DND-41 (cell line): Measurements from ENCODE around the gene GNB5.

ENCODE experiments used
- ATAC-seq: fragments of 200-7000 bp; cut with Tn5 transposase; 3 replicates; pipeline ENCODE4 v1.9.1; 2021; ENCODE audit warnings: low read depth; ENCODE audit not compliant: insufficient read depth
- DNase-seq: peaks from one replicate; pipeline ENCODE4 v3.0.0-alpha.2; 2020
- H2AFZ ChIP-seq: 2 replicates; pipeline ENCODE4 v1.6.0; 2012; ENCODE audit warnings: low read depth, low read length
- H3K27ac ChIP-seq: 2 replicates; pipeline ENCODE4 v1.5.1; 2012; ENCODE audit warnings: low read length, inconsistent platforms
- H3K27me3 ChIP-seq: fragments of 200-600 bp; sonication (generic); 2 replicates; pipeline ENCODE4 v1.6.0; 2012; ENCODE audit warnings: low read length, mild to moderate bottlenecking, inconsistent platforms; ENCODE audit not compliant: insufficient read depth, poor library complexity
- H3K36me3 ChIP-seq: 2 replicates; pipeline ENCODE4 v1.5.1; 2012; ENCODE audit warnings: low read length, inconsistent platforms; ENCODE audit not compliant: insufficient read depth
- H3K4me1 ChIP-seq: 2 replicates; pipeline ENCODE4 v1.5.1; 2012; ENCODE audit warnings: mild to moderate bottlenecking, low read length; ENCODE audit not compliant: insufficient read depth
- H3K4me2 ChIP-seq: 2 replicates; pipeline ENCODE4 v1.6.0; 2012; ENCODE audit warnings: mild to moderate bottlenecking, moderate library complexity, low read length, inconsistent platforms; ENCODE audit not compliant: insufficient read depth
- H3K4me3 ChIP-seq, 2 experiments: fragments of 200-600 bp in 1 of 2; shearing (Covaris generic) in 1 of 2; 2 replicates each; pipeline ENCODE4 v1.5.1; 2012 to 2016; ENCODE audit warnings: inconsistent platforms in 2 of 2, low read length in 2 of 2, mild to moderate bottlenecking in 2 of 2, low read depth in 1 of 2, moderate library complexity in 1 of 2
- H3K79me2 ChIP-seq: 2 replicates; pipeline ENCODE4 v1.6.0; 2012; ENCODE audit warnings: low read length, inconsistent platforms; ENCODE audit not compliant: insufficient read depth
- H3K9ac ChIP-seq: 2 replicates; pipeline ENCODE4 v1.6.0; 2012; ENCODE audit warnings: low read depth, mild to moderate bottlenecking, inconsistent platforms, low read length, moderate library complexity
- H3K9me3 ChIP-seq: 2 replicates; pipeline ENCODE4 v1.5.1; 2012; ENCODE audit warnings: low read length, moderate library complexity, mild to moderate bottlenecking, inconsistent platforms; ENCODE audit not compliant: insufficient read depth, severe bottlenecking
- H4K20me1 ChIP-seq: 2 replicates; pipeline ENCODE4 v1.6.0; 2012; ENCODE audit warnings: low read length; ENCODE audit not compliant: insufficient read depth
- EZH2 ChIP-seq: IDR thresholded peaks from 3 replicates; pipeline ENCODE4 v1.6.1; 2012; ENCODE audit warnings: borderline replicate concordance, low read depth, mild to moderate bottlenecking, moderate library complexity, low read length, inconsistent platforms; ENCODE audit not compliant: severe bottlenecking
- TF ChIP-seq, protein P1 (sequence below): IDR thresholded peaks from 2 replicates; pipeline ENCODE4 v1.5.1; 2012; ENCODE audit warnings: borderline replicate concordance, low read length, moderate library complexity, mild to moderate bottlenecking; ENCODE audit not compliant: poor library complexity, severe bottlenecking; ENCODE audit errors: extremely low read depth

The GNB5 gene

DNA sequence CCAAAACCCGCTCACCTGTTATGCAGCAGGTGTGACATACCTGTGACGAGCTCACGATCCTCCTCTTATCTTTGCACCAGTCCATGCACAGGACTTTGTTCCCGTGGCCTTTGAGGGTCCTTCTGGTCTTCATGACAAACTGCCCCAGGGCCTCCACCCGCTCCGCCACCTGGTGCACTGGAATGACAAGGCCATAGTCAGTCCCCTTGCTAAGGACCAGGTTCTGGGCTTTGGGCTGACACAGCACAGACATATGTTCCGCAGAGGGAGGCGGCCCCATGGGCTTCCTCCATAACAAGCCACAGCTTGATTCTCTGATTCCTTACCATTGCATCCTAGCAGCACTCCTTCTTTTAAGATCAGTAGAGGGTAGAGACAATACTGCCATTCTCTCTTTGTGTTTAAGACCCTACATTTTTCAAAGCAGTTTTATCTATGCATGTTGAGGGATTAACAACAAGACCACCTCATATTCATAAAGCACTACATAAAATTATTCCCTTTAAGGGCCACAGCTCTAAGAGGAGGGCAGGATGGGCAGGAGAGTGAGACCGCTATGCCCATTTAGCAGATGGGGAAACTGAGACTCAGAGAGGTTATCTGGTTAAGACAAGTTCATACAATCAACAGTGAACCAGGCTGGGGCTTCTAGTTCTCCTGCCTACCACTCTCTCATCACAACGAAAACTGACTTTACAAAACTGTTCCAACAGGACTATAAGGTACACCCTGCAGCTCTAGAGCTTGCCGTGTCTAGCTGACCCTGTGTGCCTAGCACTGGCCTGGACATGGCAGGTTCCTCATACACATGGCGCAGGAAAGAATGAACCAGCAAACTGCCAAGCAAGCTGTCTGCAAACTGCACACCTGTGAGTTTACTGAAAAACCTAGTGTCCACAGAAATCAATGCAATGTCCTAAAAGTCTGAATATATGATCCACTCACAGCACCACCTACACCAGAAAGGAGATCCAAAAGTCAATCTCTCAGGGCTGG is 37.0 kb downstream of the GNB5 start:
- Histone ChIP-seq H3K4me3 (no peak overlapping the region), H3K36me3 (peaks cover 11% of the 10 kb centered on the region), H3K4me2 (no peak overlapping the region), H3K9ac (no peak overlapping the region), H3K9me3 (no peaks in the 10 kb centered on the region), H3K27ac (no peak overlapping the region), H3K79me2 (no peaks in the 10 kb centered on the region), H4K20me1 (peaks cover 9% of the 10 kb centered on the region; the same call in 1 of the 2 replicates), H3K27me3 (no peaks in the 10 kb centered on the region), H2AFZ (no peak overlapping the region), H3K4me1 (no peaks in the 10 kb centered on the region)
- TF ChIP-seq, protein P1, sequence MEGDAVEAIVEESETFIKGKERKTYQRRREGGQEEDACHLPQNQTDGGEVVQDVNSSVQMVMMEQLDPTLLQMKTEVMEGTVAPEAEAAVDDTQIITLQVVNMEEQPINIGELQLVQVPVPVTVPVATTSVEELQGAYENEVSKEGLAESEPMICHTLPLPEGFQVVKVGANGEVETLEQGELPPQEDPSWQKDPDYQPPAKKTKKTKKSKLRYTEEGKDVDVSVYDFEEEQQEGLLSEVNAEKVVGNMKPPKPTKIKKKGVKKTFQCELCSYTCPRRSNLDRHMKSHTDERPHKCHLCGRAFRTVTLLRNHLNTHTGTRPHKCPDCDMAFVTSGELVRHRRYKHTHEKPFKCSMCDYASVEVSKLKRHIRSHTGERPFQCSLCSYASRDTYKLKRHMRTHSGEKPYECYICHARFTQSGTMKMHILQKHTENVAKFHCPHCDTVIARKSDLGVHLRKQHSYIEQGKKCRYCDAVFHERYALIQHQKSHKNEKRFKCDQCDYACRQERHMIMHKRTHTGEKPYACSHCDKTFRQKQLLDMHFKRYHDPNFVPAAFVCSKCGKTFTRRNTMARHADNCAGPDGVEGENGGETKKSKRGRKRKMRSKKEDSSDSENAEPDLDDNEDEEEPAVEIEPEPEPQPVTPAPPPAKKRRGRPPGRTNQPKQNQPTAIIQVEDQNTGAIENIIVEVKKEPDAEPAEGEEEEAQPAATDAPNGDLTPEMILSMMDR, result no peak
- no peak for TF ChIP-seq EZH2
- DNase-seq, result no peak
- no peak for ATAC-seq

DNA sequence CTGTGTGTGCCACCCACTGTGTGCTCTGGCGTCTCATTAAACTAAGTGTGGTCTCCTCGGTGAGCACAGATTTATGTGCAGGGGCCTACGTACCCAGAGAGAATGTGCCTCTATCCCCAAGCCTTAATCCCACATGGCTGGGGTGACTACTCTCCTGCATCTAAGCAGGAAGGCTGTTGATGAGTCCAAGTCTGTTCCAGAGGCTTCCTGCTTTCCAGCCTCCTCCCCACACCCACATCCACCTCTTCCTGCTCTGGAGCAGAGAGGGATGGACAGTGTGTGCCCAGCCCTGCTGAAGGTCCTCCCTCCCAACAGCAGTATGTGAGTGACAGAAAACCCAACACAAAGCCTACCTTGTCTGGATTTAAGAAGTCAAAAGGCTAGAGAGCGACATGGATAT is 39.8 kb downstream of the GNB5 start:
- ATAC-seq, result no peak
- Histone ChIP-seq H3K9ac (no peak overlapping the region), H3K4me1 (no peaks in the 10 kb centered on the region), H3K4me3 (no peak overlapping the region), H3K27ac (no peak overlapping the region), H3K4me2 (no peak overlapping the region), H3K36me3 (peaks cover 12% of the 10 kb centered on the region), H4K20me1 (peaks cover 9% of the 10 kb centered on the region; the same call in 1 of the 2 replicates), H2AFZ (no peak overlapping the region), H3K27me3 (no peaks in the 10 kb centered on the region), H3K79me2 (no peaks in the 10 kb centered on the region), H3K9me3 (no peaks in the 10 kb centered on the region)
- TF ChIP-seq, protein P1, result no peak
- no peak for TF ChIP-seq EZH2
- DNase-seq, result no peak

DNA sequence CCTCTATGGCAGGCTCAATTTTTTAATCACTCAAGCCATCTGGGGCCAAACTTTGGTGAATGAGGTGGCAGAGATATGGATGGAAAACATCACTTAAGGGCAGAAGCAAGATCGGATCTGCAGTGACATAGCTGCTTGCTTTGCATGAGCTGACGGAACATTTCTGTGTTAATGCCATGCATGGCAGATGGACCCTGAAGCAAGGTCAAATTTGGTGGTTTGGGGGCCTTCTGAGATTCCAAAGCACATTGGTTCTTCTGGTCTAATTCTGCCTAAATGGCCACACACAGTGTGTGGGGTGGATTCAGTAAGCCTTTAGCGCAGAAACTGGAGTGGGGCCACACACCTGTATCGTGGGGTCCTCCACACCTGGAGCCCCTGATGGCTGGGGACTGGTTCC is 40.3 kb downstream of the GNB5 start:
- Histone ChIP-seq H3K9ac (no peak overlapping the region), H3K4me1 (no peaks in the 10 kb centered on the region), H3K4me3 (no peak overlapping the region), H3K27me3 (no peaks in the 10 kb centered on the region), H2AFZ (no peak overlapping the region), H4K20me1 (peaks cover 9% of the 10 kb centered on the region; the same call in 1 of the 2 replicates), H3K36me3 (peaks cover 12% of the 10 kb centered on the region), H3K9me3 (no peaks in the 10 kb centered on the region), H3K4me2 (no peak overlapping the region), H3K27ac (no peak overlapping the region), H3K79me2 (no peaks in the 10 kb centered on the region)
- TF ChIP-seq, protein P1, result no peak
- TF ChIP-seq EZH2, result no peak
- ATAC-seq (no peak), DNase-seq (no peak)
